Activated CD8-positive, alpha-beta T cell treated with anti-CD3 and anti-CD28 coated beads for 36 hours (primary cell): ENCODE data around the gene RAB12. TPM values are rescaled to one million over a fixed set of nuclear protein-coding genes. Genes with fewer than 3 reads are reported as not detected.

Experiments used
- ATAC-seq: fragments of 200-7000 bp; cut with Tn5 transposase; one replicate; pipeline ENCODE4 v1.10.0; 2021; ENCODE audit warnings: mild to moderate bottlenecking, moderate library complexity
- CTCF ChIA-PET: fragments of 350-600 bp; sonication (Branson Sonifier 250); formaldehyde crosslinking; loops from one replicate; lab custom pipeline; 2021; ENCODE audit warnings: antibody characterized with exemption; lab: Charles Lee
- POLR2A ChIA-PET: fragments of 350-600 bp; sonication (Branson Sonifier 250); formaldehyde crosslinking; loops from one replicate; lab custom pipeline; 2021; ENCODE audit warnings: antibody characterized with exemption; lab: Charles Lee
- DNase-seq: peaks from one replicate; pipeline ENCODE4 v3.0.0-alpha.2; 2020
- H3K27ac Mint-ChIP-seq: one replicate; pipeline ENCODE4 v1.8.0; 2021; ENCODE audit warnings: mild to moderate bottlenecking, mixed read lengths
- H3K27me3 Mint-ChIP-seq: one replicate; pipeline ENCODE4 v1.8.0; 2021; ENCODE audit warnings: mixed read lengths
- H3K36me3 Mint-ChIP-seq: one replicate; pipeline ENCODE4 v1.8.0; 2021; ENCODE audit warnings: low read depth, mixed read lengths
- H3K4me1 Mint-ChIP-seq: one replicate; pipeline ENCODE4 v1.8.0; 2021; ENCODE audit warnings: low read depth, mixed read lengths
- H3K4me3 Mint-ChIP-seq: one replicate; pipeline ENCODE4 v1.8.0; 2021; ENCODE audit warnings: mild to moderate bottlenecking, moderate library complexity, mixed read lengths
- H3K9me3 Mint-ChIP-seq: one replicate; pipeline ENCODE4 v1.8.0; 2021; ENCODE audit warnings: mixed read lengths
- intact Hi-C: fragments of 100-400 bp; cut with micrococcal nuclease; formaldehyde crosslinking; loops from one replicate; pipeline ENCODE4 v1.10.0; 2022
- total RNA-seq, 2 experiments: library from RNA; stranded (reverse); gene quantifications; one replicate each; pipeline ENCODE4 v1.2.3, GENCODE V29; 2021
- TF ChIP-seq, protein P1 (sequence below): fragments of 200-600 bp; IDR thresholded peaks from one replicate; pipeline ENCODE4 v1.8.0; 2022; ENCODE audit warnings: antibody characterized with exemption, mild to moderate bottlenecking

RAB12 gene
- total RNA-seq, 2 experiments from 2014 or later, result 11.9 to 13.7 TPM

GRCh38 chr18:8684577-8684976 is 75.3 kb downstream of the RAB12 start:
- ATAC-seq, result no peak
- intact Hi-C loops, result no loop called here
- ChIA-PET POLR2A (interaction anchor here (0.6 kb wide), 1 partner anchor 841 kb away, joined by 3 read pairs; no protein-coding TSS in a partner anchor), CTCF (interaction anchor here (0.9 to 2.5 kb wide), 2 partner anchors 12 to 303 kb away, joined by 3 to 11 read pairs; no protein-coding TSS in a partner anchor)
- Mint-ChIP-seq H3K36me3 (no peaks in the 10 kb centered on the region), H3K4me3 (no peak overlapping the region), H3K9me3 (no peaks in the 10 kb centered on the region), H3K27ac (no peak overlapping the region), H3K27me3 (peaks cover 4% of the 10 kb centered on the region), H3K4me1 (no peaks in the 10 kb centered on the region)
- no peak for DNase-seq
- TF ChIP-seq, protein P1, sequence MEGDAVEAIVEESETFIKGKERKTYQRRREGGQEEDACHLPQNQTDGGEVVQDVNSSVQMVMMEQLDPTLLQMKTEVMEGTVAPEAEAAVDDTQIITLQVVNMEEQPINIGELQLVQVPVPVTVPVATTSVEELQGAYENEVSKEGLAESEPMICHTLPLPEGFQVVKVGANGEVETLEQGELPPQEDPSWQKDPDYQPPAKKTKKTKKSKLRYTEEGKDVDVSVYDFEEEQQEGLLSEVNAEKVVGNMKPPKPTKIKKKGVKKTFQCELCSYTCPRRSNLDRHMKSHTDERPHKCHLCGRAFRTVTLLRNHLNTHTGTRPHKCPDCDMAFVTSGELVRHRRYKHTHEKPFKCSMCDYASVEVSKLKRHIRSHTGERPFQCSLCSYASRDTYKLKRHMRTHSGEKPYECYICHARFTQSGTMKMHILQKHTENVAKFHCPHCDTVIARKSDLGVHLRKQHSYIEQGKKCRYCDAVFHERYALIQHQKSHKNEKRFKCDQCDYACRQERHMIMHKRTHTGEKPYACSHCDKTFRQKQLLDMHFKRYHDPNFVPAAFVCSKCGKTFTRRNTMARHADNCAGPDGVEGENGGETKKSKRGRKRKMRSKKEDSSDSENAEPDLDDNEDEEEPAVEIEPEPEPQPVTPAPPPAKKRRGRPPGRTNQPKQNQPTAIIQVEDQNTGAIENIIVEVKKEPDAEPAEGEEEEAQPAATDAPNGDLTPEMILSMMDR, result no peak

DNA sequence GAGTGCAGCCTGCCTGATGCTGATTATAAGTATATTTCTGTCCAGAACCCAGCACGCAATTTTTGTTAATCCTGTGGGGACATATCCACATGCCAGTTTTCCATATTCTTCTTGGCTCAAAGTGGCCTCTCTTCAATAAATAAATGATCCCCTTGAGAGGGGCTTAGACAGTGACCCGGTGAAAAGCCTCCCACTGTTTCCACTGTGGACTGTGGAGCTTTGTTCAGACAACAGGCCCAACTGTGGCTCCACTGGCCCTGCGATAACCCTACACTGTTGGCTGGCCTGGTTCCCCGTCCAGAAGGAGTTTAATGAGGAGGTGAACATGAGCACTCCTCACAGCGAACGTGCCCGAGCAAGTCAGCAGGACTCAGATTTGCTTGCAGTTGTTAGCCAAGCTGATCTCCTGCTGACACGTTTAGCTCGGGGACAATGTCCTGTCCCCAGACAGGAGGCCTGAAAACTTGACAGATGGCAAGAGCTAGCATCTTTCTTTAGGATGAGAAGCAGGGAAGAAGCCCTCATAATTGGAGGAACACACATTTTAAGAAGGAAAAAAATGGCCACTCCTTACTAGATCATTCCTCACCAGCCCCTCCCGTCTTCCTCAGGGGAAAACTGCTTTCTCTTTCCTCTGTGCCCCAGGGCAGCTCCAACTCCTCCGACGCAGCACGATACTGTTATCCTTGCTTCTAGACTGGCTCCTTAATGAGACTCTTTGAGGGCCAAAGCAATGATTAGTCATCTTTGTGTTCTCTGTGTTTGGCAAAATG is 76.1 kb downstream of the RAB12 start:
- Mint-ChIP-seq H3K27me3 (peaks cover 4% of the 10 kb centered on the region), H3K27ac (no peak overlapping the region), H3K4me3 (no peak overlapping the region), H3K4me1 (no peaks in the 10 kb centered on the region), H3K36me3 (no peaks in the 10 kb centered on the region), H3K9me3 (no peaks in the 10 kb centered on the region)
- DNase-seq, result no peak
- no peak for ATAC-seq
- intact Hi-C loops, result no loop called here
- POLR2A ChIA-PET, result interaction anchor here (0.6 kb wide), 1 partner anchor 840 kb away, joined by 3 read pairs; no protein-coding TSS in a partner anchor
- TF ChIP-seq, protein P1, result no peak
- CTCF ChIA-PET, result interaction anchor here (2.5 kb wide), 1 partner anchor 11 kb away, joined by 11 read pairs; no protein-coding TSS in a partner anchor

DNA sequence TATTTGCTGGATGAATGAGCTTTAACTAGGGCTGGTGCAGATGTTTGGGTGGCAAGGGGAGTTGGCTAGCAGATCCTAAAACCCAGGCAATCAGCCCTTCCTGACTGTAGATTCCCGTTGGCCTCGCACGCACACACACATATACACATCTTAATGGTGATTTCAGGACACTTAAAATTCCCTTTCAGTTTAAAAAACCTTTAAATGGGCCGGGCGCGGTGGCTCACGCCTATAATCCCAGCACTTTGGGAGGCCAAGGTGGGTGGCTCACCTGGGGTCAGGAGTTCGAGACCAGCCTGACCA is 76.6 kb downstream of the RAB12 start:
- H3K4me3 Mint-ChIP-seq, result no peak overlapping the region
- TF ChIP-seq, protein P1, result no peak
- ATAC-seq (no peak), DNase-seq (no peak)
- intact Hi-C loops, result no loop called here
- peaks cover 4% of the 10 kb centered on the region for H3K27me3 Mint-ChIP-seq
- CTCF ChIA-PET, result interaction anchor here (2.5 kb wide), 1 partner anchor 11 kb away, joined by 11 read pairs; no protein-coding TSS in a partner anchor
- H3K4me1 Mint-ChIP-seq, result no peaks in the 10 kb centered on the region
- H3K9me3 Mint-ChIP-seq, result no peaks in the 10 kb centered on the region
- no peak overlapping the region for H3K27ac Mint-ChIP-seq
- no peaks in the 10 kb centered on the region for H3K36me3 Mint-ChIP-seq
- POLR2A ChIA-PET, result no interaction called here

- DNase-seq (no peak), ATAC-seq (no peak)
- Mint-ChIP-seq H3K36me3 (no peaks in the 10 kb centered on the region), H3K4me3 (no peak overlapping the region), H3K27ac (no peak overlapping the region), H3K4me1 (no peaks in the 10 kb centered on the region), H3K9me3 (no peaks in the 10 kb centered on the region), H3K27me3 (peaks cover 4% of the 10 kb centered on the region)
- intact Hi-C loops, result no loop called here
- ChIA-PET CTCF (interaction anchor here (2.3 kb wide), 1 partner anchor 10 kb away, joined by 10 read pairs; no protein-coding TSS in a partner anchor), POLR2A (no interaction called here)
- TF ChIP-seq, protein P1, result no peak
These were observed 77.4 kb downstream of the RAB12 start for GRCh38 chr18:8686611-8687010.

DNA sequence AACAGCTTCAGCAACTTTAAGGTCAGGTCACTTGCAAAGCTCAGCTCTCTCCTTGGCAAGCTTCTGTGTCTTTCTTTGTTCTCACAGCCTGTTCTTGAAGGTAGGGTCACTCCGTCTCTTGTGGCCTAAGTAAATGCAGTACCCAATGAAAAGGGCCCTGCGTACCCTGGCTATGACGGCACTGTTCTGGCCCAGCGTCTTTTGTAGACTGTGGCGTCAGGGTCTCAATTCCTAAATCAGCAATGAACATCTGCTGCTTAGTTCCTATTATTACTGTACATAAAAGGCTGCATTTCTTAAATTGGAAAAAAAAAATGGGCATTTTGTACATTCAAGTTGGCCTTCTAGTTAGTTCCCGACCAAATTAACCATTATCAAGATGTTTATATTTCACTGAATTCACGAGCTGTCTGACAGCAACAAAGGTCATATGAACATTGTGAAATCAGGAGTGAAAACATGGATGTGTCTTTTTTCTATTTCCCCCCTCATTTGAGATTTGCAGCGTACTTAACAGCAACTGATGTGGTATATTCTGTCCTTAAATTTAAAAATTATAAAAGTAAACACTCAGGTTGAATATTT is 79.1 kb downstream of the RAB12 start:
- Mint-ChIP-seq H3K27me3 (peaks cover 4% of the 10 kb centered on the region), H3K4me1 (no peaks in the 10 kb centered on the region), H3K27ac (no peak overlapping the region), H3K4me3 (no peak overlapping the region), H3K9me3 (no peaks in the 10 kb centered on the region), H3K36me3 (no peaks in the 10 kb centered on the region)
- TF ChIP-seq, protein P1, result no peak
- intact Hi-C loops, result no loop called here
- ATAC-seq (no peak), DNase-seq (no peak)
- CTCF ChIA-PET, result interaction anchor here (1.9 to 2.3 kb wide), 2 partner anchors 8 to 299 kb away, joined by 5 to 10 read pairs; no protein-coding TSS in a partner anchor
- POLR2A ChIA-PET, result no interaction called here
